GM23338 (cell line): Measurements from ENCODE around the gene MARK3. TPM values are rescaled to one million over a fixed set of nuclear protein-coding genes. Genes with fewer than 3 reads are reported as not detected.
A peak's percentile ranks its signal among the peaks of the same experiment; 100 is the strongest.

Experiments used
- ATAC-seq: fragments of 200-7000 bp; cut with Tn5 transposase; 3 replicates; pipeline ENCODE4 v1.9.1; 2020
- DNase-seq: peaks from one replicate; pipeline ENCODE4 v3.0.0-alpha.2; 2015; ENCODE audit warnings: low spot score
- H2AFZ ChIP-seq: fragments of 200-600 bp; sonication (generic); 2 replicates; pipeline ENCODE4 v1.8.0; 2016; ENCODE audit warnings: antibody characterized with exemption, mild to moderate bottlenecking, moderate library complexity
- H3F3A ChIP-seq: fragments of 200-600 bp; sonication (generic); replicated peaks from 2 replicates; pipeline ENCODE4 v1.8.0; 2017; ENCODE audit warnings: antibody characterized with exemption, mixed run types, low read depth
- H3K27ac ChIP-seq: fragments of 200-600 bp; sonication (generic); 2 replicates; pipeline ENCODE4 v1.6.1; 2016; ENCODE audit warnings: low read depth
- H3K27me3 ChIP-seq: fragments of 200-600 bp; sonication (generic); 2 replicates; pipeline ENCODE4 v1.8.0; 2016; ENCODE audit warnings: mild to moderate bottlenecking, mixed run types, moderate library complexity; ENCODE audit not compliant: insufficient read depth
- H3K36me3 ChIP-seq: fragments of 200-600 bp; sonication (generic); 2 replicates; pipeline ENCODE4 v1.8.0; 2016; ENCODE audit warnings: mild to moderate bottlenecking; ENCODE audit not compliant: insufficient read depth
- H3K4me1 ChIP-seq: fragments of 200-600 bp; sonication (generic); 2 replicates; pipeline ENCODE4 v1.8.0; 2016; ENCODE audit warnings: mild to moderate bottlenecking, moderate library complexity; ENCODE audit not compliant: insufficient read depth
- H3K4me2 ChIP-seq: fragments of 200-600 bp; sonication (generic); 2 replicates; pipeline ENCODE4 v1.7.1; 2017; ENCODE audit warnings: mixed run types
- H3K4me3 ChIP-seq: fragments of 200-600 bp; sonication (generic); 2 replicates; pipeline ENCODE4 v1.6.1; 2016; ENCODE audit warnings: mixed run types
- H3K79me2 ChIP-seq: fragments of 200-600 bp; sonication (generic); replicated peaks from 2 replicates; pipeline ENCODE4 v1.8.0; 2017; ENCODE audit warnings: mild to moderate bottlenecking; ENCODE audit not compliant: insufficient read depth
- H3K9me2 ChIP-seq: fragments of 200-600 bp; sonication (generic); 2 replicates; pipeline ENCODE4 v1.8.0; 2017; ENCODE audit not compliant: insufficient read depth
- H4K20me1 ChIP-seq: fragments of 200-600 bp; sonication (generic); replicated peaks from 2 replicates; pipeline ENCODE4 v1.8.0; 2017; ENCODE audit warnings: mild to moderate bottlenecking; ENCODE audit not compliant: insufficient read depth
- H3K27ac Mint-ChIP-seq: 2 replicates; pipeline ENCODE4 v1.8.0; 2020; ENCODE audit warnings: inconsistent platforms, mild to moderate bottlenecking, moderate library complexity, mixed read lengths
- H3K27me3 Mint-ChIP-seq: 3 replicates; pipeline ENCODE4 v1.8.0; 2022; ENCODE audit warnings: low read depth, mild to moderate bottlenecking, moderate library complexity, mixed read lengths, inconsistent platforms; ENCODE audit not compliant: insufficient read depth, poor library complexity
- H3K36me3 Mint-ChIP-seq: 3 replicates; pipeline ENCODE4 v1.8.0; 2021; ENCODE audit warnings: low read depth, mild to moderate bottlenecking, inconsistent platforms, moderate library complexity, mixed read lengths
- H3K4me1 Mint-ChIP-seq: 3 replicates; pipeline ENCODE4 v1.8.0; 2020; ENCODE audit warnings: mild to moderate bottlenecking, inconsistent platforms, mixed read lengths
- H3K4me3 Mint-ChIP-seq: 3 replicates; pipeline ENCODE4 v1.8.0; 2021; ENCODE audit warnings: moderate library complexity, mild to moderate bottlenecking, inconsistent platforms, mixed read lengths
- H3K9me3 Mint-ChIP-seq: 3 replicates; pipeline ENCODE4 v1.8.0; 2020; ENCODE audit warnings: moderate library complexity, mild to moderate bottlenecking, inconsistent platforms, mixed read lengths
- CREB1 ChIP-seq: fragments of 250-450 bp; sonication (Bioruptor Pico); IDR thresholded peaks from 2 replicates; pipeline ENCODE4 v1.5.0; 2020; ENCODE audit warnings: low read depth, mild to moderate bottlenecking, moderate library complexity
- ETS1 ChIP-seq: IDR thresholded peaks from 2 replicates; pipeline ENCODE4 v1.6.1; 2016; ENCODE audit warnings: antibody characterized with exemption
- EZH2 ChIP-seq: fragments of 200-600 bp; sonication (generic); IDR thresholded peaks from one replicate; pipeline ENCODE4 v1.8.0; 2017; ENCODE audit warnings: antibody characterized with exemption, mild to moderate bottlenecking, low read depth; ENCODE audit not compliant: unreplicated experiment
- EZH2phosphoT487 ChIP-seq: fragments of 200-600 bp; sonication (generic); IDR thresholded peaks from one replicate; pipeline ENCODE4 v1.8.1; 2018; ENCODE audit warnings: antibody characterized with exemption; ENCODE audit not compliant: unreplicated experiment
- JUNB ChIP-seq: IDR thresholded peaks from one replicate; pipeline ENCODE4 v1.6.1; 2016; ENCODE audit warnings: antibody characterized with exemption; ENCODE audit not compliant: unreplicated experiment
- NANOG ChIP-seq: IDR thresholded peaks from 2 replicates; pipeline ENCODE4 v1.6.1; 2016; ENCODE audit warnings: antibody characterized with exemption, borderline replicate concordance
- POLR2AphosphoS5 ChIP-seq: IDR thresholded peaks from 2 replicates; pipeline ENCODE4 v1.6.1; 2016; ENCODE audit warnings: antibody characterized with exemption, low read depth
- STAT1 ChIP-seq: IDR thresholded peaks from one replicate; pipeline ENCODE4 v1.6.1; 2016; ENCODE audit warnings: antibody characterized with exemption; ENCODE audit not compliant: unreplicated experiment
- ZNF114 ChIP-seq: fragments of 250-450 bp; sonication (Bioruptor Pico); IDR thresholded peaks from 2 replicates; pipeline ENCODE4 v1.5.0; 2020; ENCODE audit warnings: mild to moderate bottlenecking, moderate library complexity
- ZNF462 ChIP-seq: fragments of 250-450 bp; sonication (Bioruptor Pico); IDR thresholded peaks from 2 replicates; pipeline ENCODE4 v1.5.0; 2020; ENCODE audit warnings: mild to moderate bottlenecking, moderate library complexity
- polyA plus RNA-seq: library from polyadenylated mRNA; unstranded; fragments of >200 nt; fragmentation: Nextera tagmentation; extraction: Ambion mirVana; gene quantifications from 2 replicates; pipeline ENCODE4 v1.2.1, GENCODE V29; 2016
- total RNA-seq: library from RNA; depleted of rRNA; stranded (reverse); fragments of >200 nt; shearing (Covaris generic); gene quantifications from 2 replicates; pipeline ENCODE4 v1.2.3, GENCODE V29; 2014
- TF ChIP-seq, protein P1 (sequence below), 2 experiments: fragments of 200-600 bp in 1 of 2; sonication (generic) in 1 of 2; conservative IDR thresholded peaks; 2 replicates each; pipeline versions ENCODE4 v1.5.1 to v1.6.1; 2016 to 2017; ENCODE audit warnings: antibody characterized with exemption in 2 of 2, low read depth in 2 of 2, mild to moderate bottlenecking in 2 of 2, moderate library complexity in 1 of 2

MARK3 gene
- total and polyA plus RNA-seq, 2 experiments from 2014 or later = 45.9 to 69.7 TPM

- Histone ChIP-seq H3K36me3 (no peaks in the 10 kb centered on the region), H3K9me2 (no peaks in the 10 kb centered on the region), H3K27me3 (peaks cover 22% of the 10 kb centered on the region), H3K4me2 (no peak overlapping the region), H3K79me2 (peaks cover 22% of the 10 kb centered on the region), H3F3A (peaks cover 9% of the 10 kb centered on the region; the same call in 1 of the 2 replicates), H2AFZ (no peak overlapping the region), H3K27ac (no peak overlapping the region), H3K4me1 (peaks cover 8% of the 10 kb centered on the region), H4K20me1 (peaks cover 10% of the 10 kb centered on the region), H3K4me3 (no peak overlapping the region)
- Mint-ChIP-seq H3K36me3 (peaks cover 4% of the 10 kb centered on the region; the same call in 1 of the 3 replicates), H3K27me3 (peaks cover 36% of the 10 kb centered on the region), H3K4me1 (peaks cover 24% of the 10 kb centered on the region), H3K27ac (no peak overlapping the region), H3K4me3 (peak overlapping the region; percentile 96), H3K9me3 (peaks cover 4% of the 10 kb centered on the region; the same call in 2 of the 3 replicates)
- no peak for ATAC-seq
- no peak for TF ChIP-seq ETS1
- DNase-seq = no peak
These were observed 142.4 kb downstream of the MARK3 start for GRCh38 chr14:103527408-103528145.

- no peaks in the 10 kb centered on the region for H3K9me2 ChIP-seq
- 0 out of 2 replicates have a peak overlapping the region, but pooled peaks have one; percentile 96 for H2AFZ ChIP-seq
- no peaks in the 10 kb centered on the region for H3K36me3 ChIP-seq
- ATAC-seq (peak; percentile 5), DNase-seq (no peak)
- peaks cover 9% of the 10 kb centered on the region; the same call in 1 of the 2 replicates for H3F3A ChIP-seq
- Mint-ChIP-seq H3K9me3 (peaks cover 4% of the 10 kb centered on the region; the same call in 2 of the 3 replicates), H3K27me3 (peaks cover 36% of the 10 kb centered on the region), H3K4me3 (peak overlapping the region; percentile 96), H3K27ac (peak overlapping the region; percentile 73), H3K4me1 (peaks cover 24% of the 10 kb centered on the region), H3K36me3 (peaks cover 4% of the 10 kb centered on the region; the same call in 1 of the 3 replicates)
- peaks cover 22% of the 10 kb centered on the region for H3K79me2 ChIP-seq
- peaks cover 10% of the 10 kb centered on the region for H4K20me1 ChIP-seq
- peak overlapping the region; percentile 81; the same call in 1 of the 2 replicates for H3K27ac ChIP-seq
- H3K4me3 ChIP-seq = peak overlapping the region; percentile 97
- peaks cover 22% of the 10 kb centered on the region for H3K27me3 ChIP-seq
- peak overlapping the region; percentile 90 for H3K4me2 ChIP-seq
- peaks cover 8% of the 10 kb centered on the region for H3K4me1 ChIP-seq
- TF ChIP-seq STAT1 (no peak), POLR2AphosphoS5 (no peak), NANOG (no peak), CREB1 (CRISPR knock-in tag) (no peak), EZH2 (no peak), JUNB (no peak), ZNF462 (no peak), EZH2phosphoT487 (no peak), ZNF114 (CRISPR knock-in tag) (no peak)
- TF ChIP-seq, protein P1, sequence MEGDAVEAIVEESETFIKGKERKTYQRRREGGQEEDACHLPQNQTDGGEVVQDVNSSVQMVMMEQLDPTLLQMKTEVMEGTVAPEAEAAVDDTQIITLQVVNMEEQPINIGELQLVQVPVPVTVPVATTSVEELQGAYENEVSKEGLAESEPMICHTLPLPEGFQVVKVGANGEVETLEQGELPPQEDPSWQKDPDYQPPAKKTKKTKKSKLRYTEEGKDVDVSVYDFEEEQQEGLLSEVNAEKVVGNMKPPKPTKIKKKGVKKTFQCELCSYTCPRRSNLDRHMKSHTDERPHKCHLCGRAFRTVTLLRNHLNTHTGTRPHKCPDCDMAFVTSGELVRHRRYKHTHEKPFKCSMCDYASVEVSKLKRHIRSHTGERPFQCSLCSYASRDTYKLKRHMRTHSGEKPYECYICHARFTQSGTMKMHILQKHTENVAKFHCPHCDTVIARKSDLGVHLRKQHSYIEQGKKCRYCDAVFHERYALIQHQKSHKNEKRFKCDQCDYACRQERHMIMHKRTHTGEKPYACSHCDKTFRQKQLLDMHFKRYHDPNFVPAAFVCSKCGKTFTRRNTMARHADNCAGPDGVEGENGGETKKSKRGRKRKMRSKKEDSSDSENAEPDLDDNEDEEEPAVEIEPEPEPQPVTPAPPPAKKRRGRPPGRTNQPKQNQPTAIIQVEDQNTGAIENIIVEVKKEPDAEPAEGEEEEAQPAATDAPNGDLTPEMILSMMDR (conservative IDR thresholded peaks at IDR 0.05; ENCODE audit: low read depth in 2 of 2) = no peak
These were observed 143.0 kb downstream of the MARK3 start for GRCh38 chr14:103528146-103528586.
